K562 (cell line): Measurements from ENCODE around the gene FMN1. TPM values are rescaled to one million over a fixed set of nuclear protein-coding genes. Genes with fewer than 3 reads are reported as not detected.

Source experiments
- ATAC-seq: fragments of 200-7000 bp; cut with Tn5 transposase; 3 replicates; pipeline ENCODE4 v1.9.1; 2020; ENCODE audit warnings: moderate library complexity
- BruUV-seq: library from RNA; stranded (reverse); fragments of 400-500 nt; replicated peaks from 2 replicates; lab custom pipeline; 2021; lab: Mats Ljungman, UMichigan
- CTCF ChIA-PET: fragments of 300-600 bp; formaldehyde crosslinking; extraction: SDS; loops from one replicate; lab custom pipeline; 2021; ENCODE audit warnings: low intra/inter-chr PET ratio; lab: Yijun Ruan, JAX
- POLR2A ChIA-PET: fragments of 300-600, 350-650 bp; sonication (Branson Sonifier 250); formaldehyde crosslinking; extraction: SDS; loops from one replicate; lab custom pipeline; 2021; ENCODE audit warnings: antibody characterized with exemption, inconsistent platforms; lab: Yijun Ruan, JAX
- DNase-seq, 4 experiments: peaks; one replicate each; pipeline versions ENCODE4 v3.0.0 to v3.0.0-alpha.2; 2011 to 2018; ENCODE audit warnings: low spot score in 3 of 4, mixed read lengths in 3 of 4; ENCODE audit errors: extremely low read depth in 1 of 4
- FAIRE-seq: peaks from 2 replicates; lab custom pipeline; 2011; peaks lifted over from hg19 to GRCh38; lab: Jason Lieb, UNC
- H2AFZ ChIP-seq: 2 replicates; pipeline ENCODE4 v1.6.0; 2011; ENCODE audit warnings: low read depth, low read length, control low read depth, inconsistent platforms
- H3K27ac ChIP-seq: fragments of 200-600 bp; 3 replicates; pipeline ENCODE4 v1.8.0; 2011; ENCODE audit warnings: low read depth, mild to moderate bottlenecking, control low read depth, inconsistent platforms, low read length, moderate library complexity, mixed read lengths; ENCODE audit errors: extremely low read depth
- H3K27me3 ChIP-seq, 2 experiments: fragments of 300-600 bp in 1 of 2; 2 replicates in 1 of 2; 3 replicates in 1 of 2; pipeline versions ENCODE4 v1.6.0 to v1.8.0; 2011; ENCODE audit warnings: inconsistent platforms in 2 of 2, low read length in 2 of 2, mild to moderate bottlenecking in 1 of 2, mixed read lengths in 1 of 2, moderate library complexity in 1 of 2; ENCODE audit not compliant: control insufficient read depth in 2 of 2, insufficient read depth in 2 of 2
- H3K36me3 ChIP-seq: fragments of 300-600 bp; 3 replicates; pipeline ENCODE4 v1.8.0; 2011; ENCODE audit warnings: mild to moderate bottlenecking, low read length, inconsistent platforms; ENCODE audit not compliant: control insufficient read depth, insufficient read depth
- H3K4me1 ChIP-seq, 2 experiments: fragments of 200-600 bp in 1 of 2; replicated peaks in 1 of 2; 2 replicates in 1 of 2; 3 replicates in 1 of 2; pipeline versions ENCODE4 v1.5.1 to v1.8.0; 2011; ENCODE audit warnings: inconsistent platforms in 2 of 2, low read length in 2 of 2, mild to moderate bottlenecking in 1 of 2, mixed read lengths in 1 of 2, moderate library complexity in 1 of 2; ENCODE audit not compliant: control insufficient read depth in 2 of 2, insufficient read depth in 2 of 2
- H3K4me2 ChIP-seq: 2 replicates; pipeline ENCODE4 v1.6.1; 2011; ENCODE audit warnings: low read length, control low read depth, inconsistent platforms, mixed read lengths; ENCODE audit not compliant: insufficient read depth
- H3K4me3 ChIP-seq: fragments of 200-600 bp; sonication (generic), shearing (Covaris generic); 2 replicates; pipeline ENCODE4 v1.5.1; 2016; ENCODE audit warnings: control low read depth, inconsistent platforms
- H3K79me2 ChIP-seq: fragments of 200-600 bp; 3 replicates; pipeline ENCODE4 v1.8.0; 2011; ENCODE audit warnings: low read length, inconsistent platforms; ENCODE audit not compliant: control insufficient read depth, insufficient read depth
- H3K9ac ChIP-seq, 2 experiments: 2 replicates each; pipeline versions ENCODE4 v1.6.0 to v1.6.1; 2011; ENCODE audit warnings: low read depth in 2 of 2, low read length in 2 of 2, control low read depth in 1 of 2, inconsistent platforms in 1 of 2, mild to moderate bottlenecking in 1 of 2, mixed read lengths in 1 of 2; ENCODE audit not compliant: insufficient read depth in 1 of 2
- H3K9me1 ChIP-seq: one replicate; pipeline ENCODE4 v1.6.0; 2011; ENCODE audit warnings: inconsistent platforms, mild to moderate bottlenecking, low read length, moderate library complexity; ENCODE audit not compliant: control insufficient read depth, insufficient read depth
- H3K9me3 ChIP-seq: replicated peaks from 2 replicates; pipeline ENCODE4 v1.5.1; 2011; ENCODE audit warnings: low read depth, low read length, inconsistent platforms; ENCODE audit not compliant: control insufficient read depth, insufficient read depth
- H4K20me1 ChIP-seq: replicated peaks from 2 replicates; pipeline ENCODE4 v1.6.1; 2011; ENCODE audit warnings: low read length, inconsistent platforms, mixed read lengths; ENCODE audit not compliant: control insufficient read depth, insufficient read depth
- BCL6 ChIP-seq: fragments of 250-450 bp; sonication (Bioruptor Pico); IDR thresholded peaks from 2 replicates; pipeline ENCODE4 v1.4.0; 2020
- CTBP1 ChIP-seq: fragments of 450-650 bp; IDR thresholded peaks from 2 replicates; pipeline ENCODE4 v1.6.1; 2016; ENCODE audit warnings: borderline replicate concordance
- ELF4 ChIP-seq: fragments of 450-650 bp; formaldehyde crosslinking; IDR thresholded peaks from 2 replicates; pipeline ENCODE4 v1.4.0; 2022; ENCODE audit warnings: missing genetic modification characterization
- FIP1L1 ChIP-seq: fragments of 200-400 bp; formaldehyde crosslinking; IDR thresholded peaks from 2 replicates; pipeline ENCODE4 v1.6.1; 2018; ENCODE audit warnings: mild to moderate bottlenecking, low read depth, low read length; ENCODE audit not compliant: poor library complexity, severe bottlenecking
- FOXJ2 ChIP-seq: fragments of 200-800 bp; sonication (Bioruptor generic); IDR thresholded peaks from 2 replicates; pipeline ENCODE4 v1.6.1; 2016; ENCODE audit warnings: missing genetic modification characterization, missing compliant biosample characterization
- ILK ChIP-seq: fragments of 450-650 bp; IDR thresholded peaks from 2 replicates; pipeline ENCODE4 v1.6.1; 2016; ENCODE audit warnings: missing genetic modification characterization, low read depth, mild to moderate bottlenecking, missing compliant biosample characterization, moderate library complexity, borderline replicate concordance
- NFIX ChIP-seq: fragments of 250-450 bp; sonication (Bioruptor Pico); IDR thresholded peaks from 2 replicates; pipeline ENCODE4 v1.4.0; 2020; ENCODE audit warnings: low read depth, mild to moderate bottlenecking, moderate library complexity
- NUFIP1 ChIP-seq: fragments of 450-650 bp; IDR thresholded peaks from 2 replicates; pipeline ENCODE4 v1.6.1; 2018; ENCODE audit not compliant: partially characterized antibody
- POLR2H ChIP-seq: IDR thresholded peaks from 2 replicates; pipeline ENCODE4 v1.6.1; 2016; ENCODE audit warnings: missing genetic modification characterization, low read depth, mild to moderate bottlenecking, control low read depth, missing compliant biosample characterization, moderate library complexity
- SIRT6 ChIP-seq: IDR thresholded peaks from one replicate; pipeline ENCODE4 v1.6.1; 2012; ENCODE audit warnings: low read depth, mild to moderate bottlenecking, control low read depth, inconsistent platforms, low read length, moderate library complexity
- SMARCE1 ChIP-seq: fragments of 450-650 bp; IDR thresholded peaks from 2 replicates; pipeline ENCODE4 v1.7.1; 2016; ENCODE audit warnings: mild to moderate bottlenecking
- TARDBP ChIP-seq: fragments of 450-650 bp; IDR thresholded peaks from 2 replicates; pipeline ENCODE4 v1.6.1; 2016
- ZNF253 ChIP-seq: fragments of 250-450 bp; sonication (Bioruptor Pico); conservative IDR thresholded peaks from 2 replicates; pipeline ENCODE4 v1.6.1; 2021; ENCODE audit warnings: mild to moderate bottlenecking
- ZNF655 ChIP-seq: fragments of 250-450 bp; sonication (Bioruptor Pico); IDR thresholded peaks from 2 replicates; pipeline ENCODE4 v1.5.0; 2021
- WGBS: fragments of 100-300 bp; shearing (Covaris generic); methylation state at CpG from one replicate; pipeline ENCODE4 v1.1.6; 2016; ENCODE audit warnings: low coverage, mixed read lengths; ENCODE audit not compliant: insufficient coverage; ENCODE audit errors: missing lambda C conversion rate; 5-methylcytosine and 5-hydroxymethylcytosine counted together
- in situ Hi-C: fragments of 300-500 bp; cut with MboI; formaldehyde crosslinking; loops from 4 replicates; pipeline ENCODE4 v1.15.0; 2018; ENCODE audit warnings: inconsistent platforms, mixed read lengths
- intact Hi-C: fragments of 100-400 bp; cut with micrococcal nuclease; formaldehyde crosslinking; loops from 2 replicates; pipeline ENCODE4 v1.14.2; 2022
- polyA plus RNA-seq, 8 experiments: library from polyadenylated mRNA; depleted of rRNA in 4 of 8; stranded (reverse) in 5 of 8; unstranded in 3 of 8; fragments of >200 nt; fragmentation: Nextera tagmentation in 2 of 8; fragmentation: Illumina TruSeq in 1 of 8; extraction: Ambion mirVana in 2 of 8; extraction: Trizol in 1 of 8; gene quantifications; 2 replicates each; pipeline versions ENCODE4 v1.2.1 to v1.2.3, GENCODE V29; 2011 to 2014; ENCODE audit warnings: inconsistent platforms in 1 of 8, missing spikeins in 1 of 8
- total RNA-seq, 7 experiments: library from RNA; depleted of rRNA in 6 of 7; stranded (reverse); fragments of >200 nt in 6 of 7; fragmentation: Illumina TruSeq in 2 of 7; extraction: Trizol in 2 of 7; gene quantifications; 2 replicates each; pipeline versions ENCODE4 v1.2.1 to v1.2.3, GENCODE V29; 2011 to 2021; ENCODE audit warnings: low replicate concordance in 1 of 7
- TF ChIP-seq, protein P1 (sequence below): IDR thresholded peaks from 2 replicates; pipeline ENCODE4 v1.6.1; 2012; ENCODE audit warnings: low read depth, low read length, improper control_type of control experiment, borderline replicate concordance

FMN1 gene
- total and polyA plus RNA-seq, 9 of the 15 experiments (the other 6 are each of a cell fraction or from before 2014, with no cell fraction given) = 0.03 to 0.07 (median 0.04) TPM; not detected in 6

DNA sequence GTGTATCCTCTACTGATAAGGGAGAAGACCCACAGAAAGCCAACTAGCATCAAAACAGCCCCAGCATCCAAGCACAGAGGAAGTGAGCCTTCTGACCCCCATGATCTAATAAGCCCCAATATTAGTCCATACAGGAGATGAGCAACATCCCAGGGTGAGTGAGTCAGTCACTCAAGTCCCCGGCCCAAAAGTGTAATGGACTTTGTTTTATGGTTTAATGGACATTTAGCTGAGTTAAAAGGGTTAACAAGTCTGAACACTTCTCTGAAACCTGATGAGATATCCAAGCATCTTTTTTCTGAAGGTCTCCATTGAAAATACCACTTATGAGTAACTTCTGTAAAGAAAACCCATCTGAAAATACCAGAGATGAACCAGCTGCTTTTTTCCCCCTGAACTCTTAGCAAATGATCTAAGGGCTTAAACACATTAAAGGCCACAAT is 361.1 kb downstream of the FMN1 start:
- POLR2A ChIA-PET = interaction anchor here (1.3 kb wide), 1 partner anchor 10 kb away, joined by 4 read pairs; no protein-coding TSS in a partner anchor
- no TSS peak for BruUV-seq
- H3K9ac ChIP-seq = no peak overlapping the region
- CTCF ChIA-PET = interaction anchor here (0.5 kb wide), 1 partner anchor 123 kb away, joined by 3 read pairs; no protein-coding TSS in a partner anchor
- H3K27ac ChIP-seq = no peak overlapping the region
- peaks cover 3 to 11% of the 10 kb centered on the region in 2 experiments; a peak in 3 of 5 replicates for H3K27me3 ChIP-seq
- ATAC-seq = no peak
- no peak overlapping the region for H3K4me3 ChIP-seq
- no peaks in the 10 kb centered on the region for H3K4me1 ChIP-seq
- WGBS = 0% methylated on average over 1 of the region's 1 CpG
- DNase-seq = no peak
- intact Hi-C loops = loop anchor here (10.0 kb wide), 1 partner anchor 169 kb away; no protein-coding TSS in a partner anchor
- H3K9me3 ChIP-seq = no peaks in the 10 kb centered on the region
- H4K20me1 ChIP-seq = no peaks in the 10 kb centered on the region
- no peak overlapping the region for H3K4me2 ChIP-seq
- no peak for TF ChIP-seq NFIX
- TF ChIP-seq CTBP1 = no peak
- no peak for TF ChIP-seq POLR2H (tag)
- H2AFZ ChIP-seq = no peak overlapping the region
- no peak for FAIRE-seq
- H3K9me1 ChIP-seq = no peaks in the 10 kb centered on the region
- in situ Hi-C loops = no loop called here
- no peaks in the 10 kb centered on the region for H3K79me2 ChIP-seq
- no peaks in the 10 kb centered on the region for H3K36me3 ChIP-seq

GRCh38 chr15:32831485-32831884 is 363.0 kb downstream of the FMN1 start:
- Histone ChIP-seq H3K4me1 (no peaks in the 10 kb centered on the region), H4K20me1 (no peaks in the 10 kb centered on the region), H3K4me2 (no peak overlapping the region), H3K27me3 (peaks cover 2 to 11% of the 10 kb centered on the region in 2 experiments; a peak in 2 of 5 replicates), H3K4me3 (no peak overlapping the region), H3K79me2 (no peaks in the 10 kb centered on the region), H3K9me3 (no peaks in the 10 kb centered on the region), H2AFZ (no peak overlapping the region), H3K27ac (no peak overlapping the region), H3K9me1 (no peaks in the 10 kb centered on the region), H3K9ac (no peak overlapping the region), H3K36me3 (no peaks in the 10 kb centered on the region)
- CTCF ChIA-PET = no interaction called here
- DNase-seq = no peak
- no peak for ATAC-seq
- in situ Hi-C loops = no loop called here
- POLR2A ChIA-PET = no interaction called here
- FAIRE-seq = no peak
- intact Hi-C loops = loop anchor here (10.0 kb wide), 1 partner anchor 167 kb away; no protein-coding TSS in a partner anchor
- WGBS = 0% methylated on average over 1 of the region's 1 CpG
- BruUV-seq = no TSS peak
- TF ChIP-seq NUFIP1 (no peak), SMARCE1 (no peak), ZNF253 (CRISPR knock-in tag) (no peak), SIRT6 (no peak), ELF4 (CRISPR knock-in tag) (no peak), FOXJ2 (tag) (no peak), TARDBP (no peak), ZNF655 (no peak), FIP1L1 (no peak), ILK (tag) (no peak), BCL6 (CRISPR knock-in tag) (no peak)
- TF ChIP-seq, protein P1, sequence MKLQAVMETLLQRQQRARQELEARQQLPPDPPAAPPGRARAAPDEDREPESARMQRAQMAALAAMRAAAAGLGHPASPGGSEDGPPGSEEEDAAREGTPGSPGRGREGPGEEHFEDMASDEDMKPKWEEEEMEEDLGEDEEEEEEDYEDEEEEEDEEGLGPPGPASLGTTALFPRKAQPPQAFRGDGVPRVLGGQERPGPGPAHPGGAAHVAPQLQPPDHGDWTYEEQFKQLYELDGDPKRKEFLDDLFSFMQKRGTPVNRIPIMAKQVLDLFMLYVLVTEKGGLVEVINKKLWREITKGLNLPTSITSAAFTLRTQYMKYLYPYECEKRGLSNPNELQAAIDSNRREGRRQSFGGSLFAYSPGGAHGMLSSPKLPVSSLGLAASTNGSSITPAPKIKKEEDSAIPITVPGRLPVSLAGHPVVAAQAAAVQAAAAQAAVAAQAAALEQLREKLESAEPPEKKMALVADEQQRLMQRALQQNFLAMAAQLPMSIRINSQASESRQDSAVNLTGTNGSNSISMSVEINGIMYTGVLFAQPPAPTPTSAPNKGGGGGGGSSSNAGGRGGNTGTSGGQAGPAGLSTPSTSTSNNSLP = no peak
